HCT116 (cell line): Measurements from ENCODE around the gene IQGAP2. TPM values are rescaled to one million over a fixed set of nuclear protein-coding genes. Genes with fewer than 3 reads are reported as not detected.
"Not testable (repeated sequence)": the region's sequence is repeated elsewhere in the genome, so short reads cannot be mapped to it uniquely, and the experiment has no call there.

ENCODE experiments used
- ATAC-seq: fragments of 200-7000 bp; cut with Tn5 transposase; 2 replicates; pipeline ENCODE4 v1.9.1; 2020; ENCODE audit warnings: mild to moderate bottlenecking, moderate library complexity
- BruUV-seq: library from RNA; stranded (reverse); fragments of 400-500 nt; replicated peaks from 2 replicates; lab custom pipeline; 2021; lab: Mats Ljungman, UMichigan
- CTCF ChIA-PET: fragments of 300-600 bp; sonication (Branson Sonifier 250); formaldehyde crosslinking; loops from one replicate; lab custom pipeline; 2021; ENCODE audit warnings: antibody characterized with exemption; lab: Charles Lee
- POLR2A ChIA-PET: fragments of 300-600, 350-600 bp; sonication (Branson Sonifier 250); formaldehyde crosslinking; loops from one replicate; lab custom pipeline; 2021; ENCODE audit warnings: antibody characterized with exemption; lab: Charles Lee
- RAD21 ChIA-PET, 2 experiments: fragments of 300-600 bp; sonication (Branson Sonifier 250); formaldehyde crosslinking; loops; one replicate each; lab custom pipeline; 2023; ENCODE audit warnings: low total read pairs in 2 of 2; ENCODE audit not compliant: uncharacterized antibody in 2 of 2, unreplicated experiment in 2 of 2, low non-redundant PET in 1 of 2; lab: Charles Lee
- DNase-seq: peaks from one replicate; pipeline ENCODE4 v3.0.0-alpha.2; 2010; ENCODE audit warnings: low read depth, low spot score
- H2AFZ ChIP-seq: fragments of 200-600 bp; shearing (Covaris generic), sonication (generic); 2 replicates; pipeline ENCODE4 v1.6.1; 2017; ENCODE audit warnings: low read depth, mixed run types, mixed read lengths, antibody characterized with exemption, low read length; ENCODE audit not compliant: poor library complexity, severe bottlenecking
- H3K27ac ChIP-seq: 2 replicates; pipeline ENCODE4 v1.5.1; 2012; ENCODE audit warnings: low read depth, low read length
- H3K27me3 ChIP-seq: fragments of 200-600 bp; sonication (generic); 2 replicates; pipeline ENCODE4 v1.6.1; 2016; ENCODE audit warnings: mixed run types, low read length, mixed read lengths; ENCODE audit not compliant: insufficient read depth
- H3K36me3 ChIP-seq, 2 experiments: fragments of 200-500 bp in 1 of 2; fragments of 200-600 bp in 1 of 2; sonication (Bioruptor generic) in 1 of 2; sonication (generic) in 1 of 2; 2 replicates each; pipeline versions ENCODE4 v1.5.1 to v1.6.1; 2014 to 2016; ENCODE audit warnings: low read length in 2 of 2, inconsistent platforms in 1 of 2, mixed read lengths in 1 of 2, mixed run types in 1 of 2; ENCODE audit not compliant: insufficient read depth in 2 of 2, control insufficient read depth in 1 of 2
- H3K4me1 ChIP-seq, 2 experiments: fragments of 200-600 bp in 1 of 2; sonication (generic) in 1 of 2; 2 replicates each; pipeline versions ENCODE4 v1.5.1 to v1.6.1; 2012 to 2017; ENCODE audit warnings: low read length in 2 of 2, inconsistent platforms in 1 of 2, mild to moderate bottlenecking in 1 of 2, mixed read lengths in 1 of 2, mixed run types in 1 of 2, moderate library complexity in 1 of 2; ENCODE audit not compliant: insufficient read depth in 2 of 2, control insufficient read depth in 1 of 2
- H3K4me2 ChIP-seq: fragments of 200-600 bp; sonication (generic); 2 replicates; pipeline ENCODE4 v1.6.1; 2017; ENCODE audit warnings: mixed run types, low read length, mixed read lengths
- H3K4me3 ChIP-seq, 2 experiments: fragments of 200-600 bp in 1 of 2; sonication (generic) in 1 of 2; replicated peaks in 1 of 2; 2 replicates each; pipeline ENCODE4 v1.5.1; 2011 to 2016; ENCODE audit warnings: low read length in 2 of 2, control low read depth in 1 of 2, low read depth in 1 of 2, mild to moderate bottlenecking in 1 of 2, mixed read lengths in 1 of 2, mixed run types in 1 of 2
- H3K79me2 ChIP-seq: fragments of 200-600 bp; sonication (generic); 2 replicates; pipeline ENCODE4 v1.6.1; 2017; ENCODE audit warnings: mild to moderate bottlenecking, mixed run types, low read length, moderate library complexity, mixed read lengths; ENCODE audit not compliant: insufficient read depth
- H3K9ac ChIP-seq: fragments of 200-600 bp; sonication (generic); 2 replicates; pipeline ENCODE4 v1.6.1; 2016; ENCODE audit warnings: low read length, mixed read lengths
- H3K9me2 ChIP-seq: fragments of 200-600 bp; sonication (generic), shearing (Covaris generic); 2 replicates; pipeline ENCODE4 v1.6.1; 2017; ENCODE audit warnings: mixed run types, mild to moderate bottlenecking, moderate library complexity; ENCODE audit not compliant: insufficient read depth
- H3K9me3 ChIP-seq, 2 experiments: fragments of 200-500 bp in 1 of 2; fragments of 200-600 bp in 1 of 2; sonication (Bioruptor generic) in 1 of 2; sonication (generic) in 1 of 2; 2 replicates each; pipeline ENCODE4 v1.6.1; 2014 to 2017; ENCODE audit warnings: low read length in 2 of 2, mixed read lengths in 2 of 2, inconsistent platforms in 1 of 2, low read depth in 1 of 2, mild to moderate bottlenecking in 1 of 2, mixed run types in 1 of 2, moderate library complexity in 1 of 2; ENCODE audit not compliant: control insufficient read depth in 1 of 2, insufficient read depth in 1 of 2
- H4K20me1 ChIP-seq: fragments of 200-600 bp; sonication (generic), shearing (Covaris generic); 2 replicates; pipeline ENCODE4 v1.6.1; 2017; ENCODE audit warnings: mixed run types, mild to moderate bottlenecking, moderate library complexity; ENCODE audit not compliant: insufficient read depth
- CEBPB ChIP-seq: IDR thresholded peaks from 2 replicates; pipeline ENCODE4 v1.6.1; 2012; ENCODE audit warnings: low read depth
- EZH2phosphoT487 ChIP-seq: fragments of 200-600 bp; IDR thresholded peaks from 2 replicates; pipeline ENCODE4 v1.6.1; 2018; ENCODE audit warnings: antibody characterized with exemption, borderline replicate concordance
- SIN3A ChIP-seq: IDR thresholded peaks from 2 replicates; pipeline ENCODE4 v1.6.1; 2012; ENCODE audit warnings: low read depth
- TCF7L2 ChIP-seq: IDR thresholded peaks from 2 replicates; pipeline ENCODE4 v1.7.0; 2011; ENCODE audit warnings: borderline replicate concordance, inconsistent platforms; ENCODE audit not compliant: insufficient read depth, insufficient read length; ENCODE audit errors: extremely low read depth
- intact Hi-C: fragments of 100-400 bp; cut with micrococcal nuclease; formaldehyde crosslinking; loops from 2 replicates; pipeline ENCODE4 v1.10.0; 2022
- total RNA-seq: library from RNA; stranded (reverse); gene quantifications from one replicate; pipeline ENCODE4 v1.2.1, GENCODE V29; 2021; ENCODE audit not compliant: unreplicated experiment
- TF ChIP-seq, protein P1 (sequence below): IDR thresholded peaks from 2 replicates; pipeline ENCODE4 v1.6.1; 2012
- TF ChIP-seq, protein P2 (sequence below): IDR thresholded peaks from 2 replicates; pipeline ENCODE4 v1.6.1; 2012

IQGAP2 gene
- total RNA-seq, 1 experiment from 2014 or later: 2.0 TPM

DNA sequence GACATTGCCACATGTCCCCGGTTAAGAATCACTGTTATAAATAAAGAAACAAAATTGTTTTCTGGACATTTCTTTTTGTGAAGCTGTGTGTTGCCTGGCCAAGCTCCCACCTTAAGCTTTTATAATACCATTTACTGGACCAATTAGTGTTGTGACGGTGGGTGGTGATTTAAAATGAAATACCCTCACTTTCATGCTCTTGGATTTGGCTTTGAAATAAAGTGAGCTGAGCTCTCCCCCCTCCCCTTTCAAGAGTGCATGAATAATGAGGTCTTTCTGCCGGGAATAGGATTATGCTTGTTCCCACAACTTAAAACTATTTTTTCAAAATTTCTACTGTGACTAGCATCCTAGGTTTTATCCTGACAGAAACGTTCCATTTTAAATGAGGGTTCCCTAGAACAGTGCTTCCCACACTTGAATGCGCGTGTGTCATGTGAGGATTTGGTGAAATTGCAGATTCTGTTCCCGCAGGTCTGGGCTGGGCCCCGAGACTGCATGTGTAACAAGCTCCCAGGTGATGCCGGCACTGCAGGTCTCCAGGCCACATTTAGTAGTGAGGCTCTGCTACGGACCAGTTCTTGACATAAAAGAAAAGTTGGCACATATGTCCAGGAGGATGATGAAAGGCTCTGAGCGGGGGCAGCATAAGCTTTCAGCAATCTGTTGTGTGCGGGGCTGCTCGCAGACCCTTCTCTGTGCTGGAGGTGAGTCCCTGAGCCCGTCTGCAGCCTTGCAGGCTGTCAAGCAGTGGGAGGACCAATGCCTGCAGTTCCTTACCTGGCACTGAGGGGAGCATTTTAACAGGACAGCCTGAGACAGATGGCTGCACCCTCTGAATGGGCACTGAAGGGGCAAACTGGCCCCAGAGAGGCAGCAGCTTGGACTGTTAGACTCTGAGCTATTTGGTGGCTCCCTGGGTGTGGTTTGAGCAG, 24.4 kb downstream of the IQGAP2 start:
- Histone ChIP-seq H2AFZ (no peak overlapping the region), H3K9me2 (no peaks in the 10 kb centered on the region), H3K79me2 (no peaks in the 10 kb centered on the region), H3K4me3 (no peak overlapping the region), H3K36me3 (no peaks in the 10 kb centered on the region), H3K27me3 (no peaks in the 10 kb centered on the region), H3K4me1 (no peaks in the 10 kb centered on the region), H3K4me2 (no peak overlapping the region), H3K9ac (no peak overlapping the region), H3K9me3 (no peaks in the 10 kb centered on the region), H4K20me1 (no peaks in the 10 kb centered on the region), H3K27ac (no peak overlapping the region)
- ChIA-PET POLR2A (no interaction called here), CTCF (no interaction called here), RAD21 (no interaction called here)
- no TSS peak for BruUV-seq
- DNase-seq: no peak
- TF ChIP-seq SIN3A: no peak
- TF ChIP-seq CEBPB: no peak
- TF ChIP-seq TCF7L2: no peak
- TF ChIP-seq, protein P1, sequence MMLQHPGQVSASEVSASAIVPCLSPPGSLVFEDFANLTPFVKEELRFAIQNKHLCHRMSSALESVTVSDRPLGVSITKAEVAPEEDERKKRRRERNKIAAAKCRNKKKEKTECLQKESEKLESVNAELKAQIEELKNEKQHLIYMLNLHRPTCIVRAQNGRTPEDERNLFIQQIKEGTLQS: no peak
- TF ChIP-seq, protein P2, sequence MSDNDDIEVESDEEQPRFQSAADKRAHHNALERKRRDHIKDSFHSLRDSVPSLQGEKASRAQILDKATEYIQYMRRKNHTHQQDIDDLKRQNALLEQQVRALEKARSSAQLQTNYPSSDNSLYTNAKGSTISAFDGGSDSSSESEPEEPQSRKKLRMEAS: no peak
- TF ChIP-seq EZH2phosphoT487: no peak
- no peak for ATAC-seq
- intact Hi-C loops: no loop called here

DNA sequence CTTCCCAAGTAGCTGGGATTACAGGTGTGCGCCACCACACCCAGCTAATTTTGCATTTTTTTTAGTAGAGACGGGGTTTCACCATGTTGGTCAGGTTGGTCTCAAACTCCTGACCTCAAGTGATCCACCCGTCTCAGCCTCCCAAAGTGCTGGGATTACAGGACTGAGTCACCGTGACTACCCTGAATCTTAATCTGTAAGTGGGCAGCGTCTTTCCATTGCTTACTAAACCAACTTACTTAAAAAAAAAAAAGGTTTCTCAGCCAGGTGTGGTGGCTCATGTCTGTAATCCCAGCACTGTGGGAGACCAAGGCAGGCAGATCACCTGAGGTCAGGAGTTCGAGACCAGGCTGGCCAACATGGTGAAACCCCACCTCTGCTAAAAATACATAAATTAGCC, 25.5 kb downstream of the IQGAP2 start:
- H3K27ac ChIP-seq, H4K20me1 ChIP-seq, RAD21 ChIA-PET, H3K4me2 ChIP-seq, H3K9me2 ChIP-seq, H3K9me3 ChIP-seq, POLR2A ChIA-PET, ATAC-seq, BruUV-seq, H3K79me2 ChIP-seq, DNase-seq, H3K4me3 ChIP-seq, H2AFZ ChIP-seq, H3K27me3 ChIP-seq, CTCF ChIA-PET, H3K36me3 ChIP-seq, H3K4me1 ChIP-seq, intact Hi-C loops, H3K9ac ChIP-seq: not testable (repeated sequence)
